Limb (tissue), 2 donors: Measurements from ENCODE around the gene GPX6.
"Not testable (repeated sequence)": the region's sequence is repeated elsewhere in the genome, so short reads cannot be mapped to it uniquely, and the experiment has no call there.

Experiments
- DNase-seq, 2 donors: peaks; one replicate each; pipeline ENCODE4 v3.0.0-alpha.2; 2016; ENCODE audit errors: extremely low spot score in 2 of 2

Gene GPX6, protein sequence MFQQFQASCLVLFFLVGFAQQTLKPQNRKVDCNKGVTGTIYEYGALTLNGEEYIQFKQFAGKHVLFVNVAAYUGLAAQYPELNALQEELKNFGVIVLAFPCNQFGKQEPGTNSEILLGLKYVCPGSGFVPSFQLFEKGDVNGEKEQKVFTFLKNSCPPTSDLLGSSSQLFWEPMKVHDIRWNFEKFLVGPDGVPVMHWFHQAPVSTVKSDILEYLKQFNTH

GRCh38 chr6:28515676-28516075, at the start of gene GPX6:
Gene GPX6, minus strand, starts transcription at chr6:28515793. Its CDS starts 50 bp downstream, at chr6:28515743.
- DNase-seq = no peak

DNA sequence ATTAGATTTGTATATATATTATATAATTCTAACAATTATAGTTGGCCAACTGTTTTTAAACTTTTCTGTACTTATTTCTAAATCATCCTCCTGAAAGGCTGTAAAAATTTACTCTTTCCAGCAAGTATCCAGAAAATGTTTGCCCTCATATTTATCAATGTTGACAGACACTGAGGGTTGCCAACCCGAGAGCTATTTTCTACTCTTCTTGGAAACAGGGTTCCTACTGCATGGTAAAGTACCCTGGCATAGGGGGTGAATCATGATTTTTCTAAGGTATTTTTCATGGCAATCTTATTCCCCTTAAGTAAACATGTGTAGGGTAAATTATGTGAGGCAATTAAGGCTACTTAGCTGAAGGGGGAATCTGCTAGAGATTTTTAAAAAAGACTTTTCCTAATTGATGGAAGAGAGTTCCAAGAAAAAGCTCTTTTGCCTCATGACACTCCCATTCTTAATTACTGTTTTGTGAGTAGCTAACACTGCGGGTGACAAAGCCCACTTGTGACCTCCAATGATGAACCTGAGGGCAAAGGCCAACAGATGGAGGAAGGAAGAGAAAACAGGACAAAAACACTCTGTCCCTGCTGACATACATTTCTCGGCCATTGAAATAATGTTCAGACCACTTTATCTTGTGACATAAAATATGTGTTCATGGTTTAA, 48.0 kb upstream of the GPX6 start:
- DNase-seq = no peak

- DNase-seq = no peak
Observed at GRCh38 chr6:28558629-28559028, 43.0 kb upstream of the GPX6 start.

GRCh38 chr6:28555136-28555535, 39.5 kb upstream of the GPX6 start:
- DNase-seq = no peak

DNA sequence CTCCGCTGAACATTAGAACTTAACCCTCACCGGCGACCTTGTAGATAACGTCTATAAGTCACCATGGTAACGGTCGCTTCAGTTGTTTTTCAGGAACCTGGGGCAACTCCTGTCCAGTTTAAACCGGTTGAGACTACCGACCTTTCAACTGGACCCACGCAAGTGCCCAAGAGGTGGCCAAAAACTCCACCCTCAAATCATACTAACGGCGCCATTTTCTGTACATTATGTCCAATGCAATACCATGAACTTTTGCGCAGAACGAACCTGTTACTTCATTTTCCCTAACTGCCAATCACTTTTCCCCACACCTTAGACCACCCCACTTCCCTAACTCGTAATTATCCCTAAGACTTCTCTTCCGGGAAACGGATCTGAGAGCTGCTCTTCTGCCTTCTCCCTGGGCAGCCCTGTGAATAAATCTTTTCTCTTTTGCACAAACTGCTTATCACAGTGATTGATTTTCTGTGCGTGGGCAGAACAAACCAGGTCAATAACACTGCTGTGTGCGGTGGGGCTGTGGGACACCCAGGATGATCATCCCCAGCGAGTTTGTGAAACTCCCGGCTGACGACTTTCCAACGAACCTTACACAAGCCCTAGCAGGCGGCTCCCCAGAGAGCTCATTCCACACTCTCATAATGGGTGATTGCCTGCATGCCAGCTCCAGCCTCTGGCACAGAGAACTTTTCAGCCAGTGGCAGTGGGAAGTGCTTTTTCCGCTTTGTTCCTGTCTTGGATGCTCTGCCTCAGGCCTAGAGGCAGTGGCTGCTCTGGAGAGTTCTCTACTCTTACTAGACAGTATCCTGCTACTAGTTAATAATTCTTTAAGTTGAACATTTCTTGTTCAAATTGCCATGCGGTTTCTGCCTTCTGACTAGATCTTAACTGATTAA, 38.6 kb upstream of the GPX6 start:
- DNase-seq = peak in 1 of 2 donors; percentile 32

DNA sequence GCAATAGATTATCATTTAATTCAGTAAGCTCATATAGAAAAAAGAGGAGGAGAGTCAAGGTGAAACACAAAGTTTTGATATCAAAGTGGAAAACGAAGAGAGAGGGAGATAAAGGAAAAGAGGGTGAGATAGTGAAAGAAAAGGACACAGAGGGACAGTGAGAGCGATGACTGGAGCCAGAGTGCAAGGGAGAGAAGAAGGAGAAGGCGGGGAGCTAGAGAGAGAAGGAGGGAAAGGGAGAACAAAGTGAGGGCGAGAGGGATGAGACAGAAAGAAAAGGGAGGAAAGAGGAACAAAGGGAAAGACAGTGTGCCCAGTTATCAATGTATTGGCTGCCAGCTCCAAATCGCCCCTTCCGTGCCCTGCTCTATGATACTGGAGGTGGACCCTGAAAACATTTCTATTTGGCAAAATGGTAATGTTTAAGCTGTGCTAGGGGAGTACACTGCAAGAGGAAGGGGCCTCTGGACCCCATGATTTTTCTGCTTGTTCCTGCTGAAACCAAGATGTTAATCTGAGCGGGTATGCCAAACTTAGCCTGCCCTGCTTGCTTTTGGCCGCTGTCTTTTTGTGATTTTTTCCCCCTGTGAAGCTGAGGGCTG, 37.9 kb upstream of the GPX6 start:
- no peak for DNase-seq

DNA sequence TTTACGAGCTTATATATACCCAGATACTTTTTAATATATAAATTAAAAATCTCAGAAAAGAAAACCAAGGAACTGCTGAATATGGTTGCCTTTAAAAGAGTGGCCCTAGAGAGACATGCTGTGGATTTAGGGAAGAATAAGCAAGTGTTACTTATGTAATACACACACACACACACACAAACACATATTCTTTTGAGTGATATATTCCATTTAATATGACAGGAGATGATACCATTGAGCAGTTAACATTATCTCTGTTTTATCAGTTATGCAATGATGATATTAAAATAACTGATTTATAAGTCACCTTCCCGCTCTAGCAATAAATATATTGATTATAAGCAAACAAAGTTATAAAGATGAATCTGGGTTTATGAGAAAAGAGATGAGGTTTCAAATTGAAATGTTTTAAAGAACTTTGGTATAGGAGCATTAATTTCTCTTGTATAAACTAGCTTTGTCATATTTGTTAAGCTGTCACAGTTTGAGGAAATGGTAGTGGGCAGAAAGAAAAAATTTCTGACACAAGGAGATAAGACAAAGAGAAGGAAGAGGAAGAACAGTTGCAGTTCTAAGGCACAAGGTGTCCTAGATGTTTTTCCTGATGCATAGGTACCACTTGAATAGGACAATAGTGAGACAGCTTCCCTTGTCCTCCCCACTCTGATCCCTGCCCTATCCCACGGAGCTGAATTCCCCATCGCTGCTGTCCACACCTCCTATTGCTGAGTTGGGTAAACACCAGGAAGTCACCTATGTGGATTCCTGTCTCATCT, 36.5 kb upstream of the GPX6 start:
- no peak for DNase-seq

DNA sequence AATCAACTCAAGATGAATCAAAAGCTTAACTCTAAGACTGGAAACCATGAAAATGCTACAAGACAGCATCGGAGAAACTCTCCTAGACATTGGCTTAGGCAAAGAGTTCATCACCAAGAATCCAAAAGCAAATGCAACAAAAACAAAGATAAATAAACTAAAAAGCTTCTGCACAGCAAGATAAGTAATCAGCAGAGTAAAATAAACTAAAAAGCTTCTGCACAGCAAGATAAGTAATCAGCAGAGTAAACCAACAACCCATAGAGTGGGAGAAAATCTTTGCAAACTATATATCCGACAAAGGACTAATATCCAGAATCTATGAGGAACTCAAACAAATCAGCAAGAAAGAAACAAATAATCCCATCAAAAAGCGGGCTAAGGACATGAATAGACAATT, 31.4 kb upstream of the GPX6 start:
- not testable (repeated sequence) for DNase-seq

DNA sequence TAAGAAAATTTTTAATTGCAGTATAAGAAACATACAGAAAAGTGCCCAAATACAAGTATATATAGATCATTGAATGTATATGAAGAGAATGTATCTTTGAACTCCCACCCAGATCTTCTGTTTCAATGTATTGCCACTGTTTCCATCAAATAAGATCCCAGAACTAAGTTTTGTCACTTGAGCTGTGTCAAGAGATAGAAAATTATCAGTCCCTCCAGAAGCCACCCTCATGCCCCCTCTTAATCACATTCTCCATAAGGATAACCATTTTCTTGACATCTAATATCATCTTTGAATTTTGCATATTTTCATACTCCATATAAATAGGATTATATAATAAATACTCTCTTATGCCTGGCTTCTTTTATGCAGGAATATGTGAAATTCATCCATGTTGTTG, 30.4 kb upstream of the GPX6 start:
- no peak for DNase-seq

- DNase-seq = peak; percentile 51 to 75
Observed at GRCh38 chr6:28543651-28544610, 28.3 kb upstream of the GPX6 start.

- peak; percentile 72 to 74 for DNase-seq
Observed at GRCh38 chr6:28542440-28543296, 27.1 kb upstream of the GPX6 start.

GRCh38 chr6:28541996-28542395, 26.4 kb upstream of the GPX6 start:
- DNase-seq = no peak

GRCh38 chr6:28537509-28538140, 22.0 kb upstream of the GPX6 start:
- DNase-seq = peak in 1 of 2 donors; percentile 42

DNA sequence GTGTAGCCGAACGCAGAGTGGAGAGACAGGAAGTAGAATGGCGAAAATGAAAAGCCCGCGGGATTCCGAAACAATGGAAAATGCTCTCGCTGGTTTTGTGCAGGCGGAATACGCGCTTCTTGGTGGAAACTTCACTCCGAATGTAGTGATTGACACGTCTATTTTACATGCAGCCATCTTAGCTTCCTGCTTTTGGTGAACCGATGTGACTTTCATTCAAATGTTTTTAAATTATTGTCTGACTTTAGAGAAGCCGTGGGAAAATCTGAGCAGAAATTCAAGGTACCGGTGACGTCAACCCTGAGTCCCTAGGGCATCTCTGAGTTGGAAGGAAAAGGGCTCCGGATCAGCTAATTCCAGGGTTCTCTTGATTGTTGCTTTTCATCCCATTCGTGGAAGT, 21.5 kb upstream of the GPX6 start:
- peak; percentile 42 to 55 for DNase-seq

GRCh38 chr6:28534875-28535274, 19.3 kb upstream of the GPX6 start:
- DNase-seq = no peak

- no peak for DNase-seq
Observed at GRCh38 chr6:28534306-28534705, 18.7 kb upstream of the GPX6 start.

- DNase-seq = no peak
Observed at GRCh38 chr6:28531479-28532128, 16.0 kb upstream of the GPX6 start.

DNA sequence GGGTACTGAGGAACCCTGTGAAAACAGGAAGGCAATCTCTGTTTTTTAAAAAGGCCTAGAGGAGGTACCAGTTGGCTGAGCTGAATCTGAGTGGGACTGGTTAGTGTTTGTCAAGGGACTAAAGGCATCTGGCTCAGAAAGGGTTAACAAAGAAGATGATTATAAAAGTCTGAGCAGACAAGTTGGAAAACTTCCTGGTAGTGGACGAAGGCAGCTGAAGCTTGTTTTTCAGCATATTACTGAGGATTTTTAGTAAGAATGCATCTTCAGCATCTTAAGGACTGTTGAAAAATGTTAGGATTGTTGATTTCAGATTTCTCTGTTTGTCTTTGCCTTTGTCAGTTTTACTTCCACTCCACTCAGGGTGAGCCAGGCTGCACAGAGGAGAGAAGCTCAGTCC, 15.2 kb upstream of the GPX6 start:
- DNase-seq = no peak
